GM19043 (cell line): ENCODE results near the gene UGT8.
"Not testable (repeated sequence)": the region's sequence is repeated elsewhere in the genome, so short reads cannot be mapped to it uniquely, and the experiment has no call there.

Experiments used
- ATAC-seq: cut with Tn5 transposase; IDR thresholded peaks from one replicate; pipeline ENCODE4 v1.9.1; 2021; ENCODE audit warnings: low read depth; ENCODE audit not compliant: unreplicated experiment

The UGT8 gene

GRCh38 chr4:114598191-114599121 is at the start of gene UGT8:
UGT8 (plus strand) TSS chr4:114598807; CDS start chr4:114622881, 24,074 bp downstream.
- ATAC-seq = peak; percentile 27

GRCh38 chr4:114549638-114550037 is 49.0 kb upstream of the UGT8 start:
- no peak for ATAC-seq

GRCh38 chr4:114558446-114559020 is 40.1 kb upstream of the UGT8 start:
- no peak for ATAC-seq

GRCh38 chr4:114561590-114561989 is 37.0 kb upstream of the UGT8 start:
- ATAC-seq = no peak

- no peak for ATAC-seq
Measured at GRCh38 chr4:114562176-114562904, 36.3 kb upstream of the UGT8 start.

GRCh38 chr4:114563536-114564315 is 34.9 kb upstream of the UGT8 start:
- no peak for ATAC-seq

- no peak for ATAC-seq
Measured at GRCh38 chr4:114577386-114577785, 21.2 kb upstream of the UGT8 start.

- ATAC-seq = no peak
Measured at GRCh38 chr4:114582621-114583020, 16.0 kb upstream of the UGT8 start.

- ATAC-seq = no peak
Measured at GRCh38 chr4:114588305-114588704, 10.3 kb upstream of the UGT8 start.

GRCh38 chr4:114590360-114590759 is 8.2 kb upstream of the UGT8 start:
- ATAC-seq = not testable (repeated sequence)

GRCh38 chr4:114593526-114593925 is 5.1 kb upstream of the UGT8 start:
- no peak for ATAC-seq

GRCh38 chr4:114595207-114595606 is 3.4 kb upstream of the UGT8 start:
- no peak for ATAC-seq

GRCh38 chr4:114595921-114596320 is 2.7 kb upstream of the UGT8 start:
- no peak for ATAC-seq

GRCh38 chr4:114597410-114598115 is 1.0 kb upstream of the UGT8 start:
- ATAC-seq = no peak

- no peak for ATAC-seq
Measured at GRCh38 chr4:114599231-114599902, 760 bp downstream of the UGT8 start.

- ATAC-seq = no peak
Measured at GRCh38 chr4:114599903-114600552, 1.4 kb downstream of the UGT8 start.

- no peak for ATAC-seq
Measured at GRCh38 chr4:114600672-114601071, 2.1 kb downstream of the UGT8 start.

- ATAC-seq = peak; percentile 40
Measured at GRCh38 chr4:114601304-114602052, 2.9 kb downstream of the UGT8 start.
